H7 (cell line): ENCODE data around the gene CLK3. TPM values are rescaled to one million over a fixed set of nuclear protein-coding genes. Genes with fewer than 3 reads are reported as not detected.

Experiments
- DNase-seq: peaks from one replicate; pipeline ENCODE4 v3.0.0; 2012
- H3K27me3 ChIP-seq: 2 replicates; pipeline ENCODE4 v1.6.0; 2011; ENCODE audit warnings: mild to moderate bottlenecking, low read length; ENCODE audit not compliant: control insufficient read depth, insufficient read depth
- H3K36me3 ChIP-seq: replicated peaks from 2 replicates; pipeline ENCODE4 v1.5.1; 2011; ENCODE audit warnings: low read length; ENCODE audit not compliant: control insufficient read depth, insufficient read depth
- H3K4me3 ChIP-seq: 2 replicates; pipeline ENCODE4 v1.5.1; 2011; ENCODE audit warnings: low read depth, mild to moderate bottlenecking, control low read depth, low read length, moderate library complexity; ENCODE audit not compliant: insufficient read depth
- total RNA-seq: library from RNA; depleted of rRNA; stranded (reverse); fragments of >200 nt; shearing (Covaris generic); gene quantifications from 2 replicates; pipeline ENCODE4 v1.2.3, GENCODE V29; 2014

The CLK3 gene
- total RNA-seq, 1 experiment from 2014 or later: 50.6 TPM

- Histone ChIP-seq H3K27me3 (peaks cover 4% of the 10 kb centered on the region), H3K36me3 (no peaks in the 10 kb centered on the region), H3K4me3 (no peak overlapping the region)
- no peak for DNase-seq
Observed at GRCh38 chr15:74611341-74611740, 4.3 kb upstream of the CLK3 start.

GRCh38 chr15:74611834-74612233, 3.8 kb upstream of the CLK3 start:
- no peak overlapping the region for H3K4me3 ChIP-seq
- H3K27me3 ChIP-seq: peaks cover 4% of the 10 kb centered on the region
- H3K36me3 ChIP-seq: no peaks in the 10 kb centered on the region
- no peak for DNase-seq

- H3K36me3 ChIP-seq: no peaks in the 10 kb centered on the region
- peaks cover 4% of the 10 kb centered on the region; the same call in 1 of the 2 replicates for H3K27me3 ChIP-seq
- no peak overlapping the region for H3K4me3 ChIP-seq
- DNase-seq: no peak
Observed at GRCh38 chr15:74612677-74613076, 3.0 kb upstream of the CLK3 start.

GRCh38 chr15:74613089-74613952, 2.3 kb upstream of the CLK3 start:
- Histone ChIP-seq H3K36me3 (no peaks in the 10 kb centered on the region), H3K4me3 (no peak overlapping the region), H3K27me3 (peaks cover 4% of the 10 kb centered on the region; the same call in 1 of the 2 replicates)
- no peak for DNase-seq

- peaks cover 4% of the 10 kb centered on the region; the same call in 1 of the 2 replicates for H3K27me3 ChIP-seq
- peak; percentile 100 for DNase-seq
- H3K36me3 ChIP-seq: peaks cover under 1% of the 10 kb centered on the region
- H3K4me3 ChIP-seq: peak overlapping the region; percentile 94
Observed at GRCh38 chr15:74613953-74614743, 1.5 kb upstream of the CLK3 start.

- Histone ChIP-seq H3K36me3 (peaks cover 7% of the 10 kb centered on the region), H3K27me3 (peaks cover 4% of the 10 kb centered on the region; the same call in 1 of the 2 replicates), H3K4me3 (peak overlapping the region; percentile 94)
- DNase-seq: peak; percentile 91
Observed at GRCh38 chr15:74614744-74615507, 710 bp upstream of the CLK3 start.

- Histone ChIP-seq H3K4me3 (peak overlapping the region; percentile 94), H3K36me3 (peaks cover 17% of the 10 kb centered on the region), H3K27me3 (peaks cover 4% of the 10 kb centered on the region; the same call in 1 of the 2 replicates)
- no peak for DNase-seq
Observed at GRCh38 chr15:74616366-74616939, 817 bp downstream of the CLK3 start.

- no peak overlapping the region for H3K4me3 ChIP-seq
- peaks cover 17% of the 10 kb centered on the region for H3K36me3 ChIP-seq
- no peak for DNase-seq
- peaks cover 4% of the 10 kb centered on the region; the same call in 1 of the 2 replicates for H3K27me3 ChIP-seq
Observed at GRCh38 chr15:74616996-74617395, 1.4 kb downstream of the CLK3 start.

GRCh38 chr15:74618841-74619596, 3.4 kb downstream of the CLK3 start:
- H3K27me3 ChIP-seq: no peaks in the 10 kb centered on the region; the same call in 1 of the 2 replicates
- no peak overlapping the region for H3K4me3 ChIP-seq
- peaks cover 32% of the 10 kb centered on the region for H3K36me3 ChIP-seq
- DNase-seq: peak; percentile 32

GRCh38 chr15:74619916-74620635, 4.4 kb downstream of the CLK3 start:
- Histone ChIP-seq H3K4me3 (no peak overlapping the region), H3K27me3 (no peaks in the 10 kb centered on the region), H3K36me3 (peaks cover 42% of the 10 kb centered on the region)
- DNase-seq: peak; percentile 33

GRCh38 chr15:74620636-74621545, 5.3 kb downstream of the CLK3 start:
- Histone ChIP-seq H3K36me3 (peaks cover 50% of the 10 kb centered on the region), H3K4me3 (no peak overlapping the region), H3K27me3 (no peaks in the 10 kb centered on the region)
- peak; percentile 96 for DNase-seq

GRCh38 chr15:74621546-74621920, 5.9 kb downstream of the CLK3 start:
- Histone ChIP-seq H3K27me3 (no peaks in the 10 kb centered on the region), H3K4me3 (no peak overlapping the region), H3K36me3 (peaks cover 56% of the 10 kb centered on the region)
- DNase-seq: peak; percentile 52
